Measurements from ENCODE around the gene COLGALT1.

DNA sequence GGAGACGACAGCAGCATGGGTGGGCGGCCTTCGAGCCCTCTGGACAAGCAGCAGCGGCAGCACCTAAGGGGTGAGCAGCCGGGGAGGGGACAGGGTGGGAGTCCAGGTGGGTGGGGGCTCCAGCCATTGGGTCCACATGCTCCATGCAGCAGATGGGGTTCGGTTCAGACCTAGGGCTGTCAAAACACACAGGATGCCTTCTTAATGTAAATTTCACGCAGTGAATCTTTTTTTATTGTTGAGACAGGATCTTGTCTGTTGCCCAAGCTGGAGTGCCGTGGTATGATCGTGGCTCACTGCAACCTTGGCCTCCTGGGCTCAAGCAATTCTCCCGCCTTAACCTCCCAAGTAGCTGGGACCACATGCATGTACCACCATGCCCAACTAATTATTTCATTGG lies 28.1 kb upstream of the COLGALT1 start:
- TF ChIP-seq MYC (IDR thresholded peaks at IDR 0.05; ENCODE audit: borderline replicate concordance, low read length) (no peak), JUN (IDR thresholded peaks at IDR 0.05) (no peak), POLR2A (IDR thresholded peaks at IDR 0.05; ENCODE audit: low read length) (no peak), EP300 (IDR thresholded peaks at IDR 0.05) (no peak), CEBPB (IDR thresholded peaks at IDR 0.05) (no peak), HDAC2 (IDR thresholded peaks at IDR 0.05) (no peak), ESRRA (IDR thresholded peaks at IDR 0.05; ENCODE audit: borderline replicate concordance, low read length) (no peak), ZFP36 (IDR thresholded peaks at IDR 0.05; ENCODE audit: borderline replicate concordance, partially characterized antibody) (no peak)
- TF ChIP-seq, protein P1, sequence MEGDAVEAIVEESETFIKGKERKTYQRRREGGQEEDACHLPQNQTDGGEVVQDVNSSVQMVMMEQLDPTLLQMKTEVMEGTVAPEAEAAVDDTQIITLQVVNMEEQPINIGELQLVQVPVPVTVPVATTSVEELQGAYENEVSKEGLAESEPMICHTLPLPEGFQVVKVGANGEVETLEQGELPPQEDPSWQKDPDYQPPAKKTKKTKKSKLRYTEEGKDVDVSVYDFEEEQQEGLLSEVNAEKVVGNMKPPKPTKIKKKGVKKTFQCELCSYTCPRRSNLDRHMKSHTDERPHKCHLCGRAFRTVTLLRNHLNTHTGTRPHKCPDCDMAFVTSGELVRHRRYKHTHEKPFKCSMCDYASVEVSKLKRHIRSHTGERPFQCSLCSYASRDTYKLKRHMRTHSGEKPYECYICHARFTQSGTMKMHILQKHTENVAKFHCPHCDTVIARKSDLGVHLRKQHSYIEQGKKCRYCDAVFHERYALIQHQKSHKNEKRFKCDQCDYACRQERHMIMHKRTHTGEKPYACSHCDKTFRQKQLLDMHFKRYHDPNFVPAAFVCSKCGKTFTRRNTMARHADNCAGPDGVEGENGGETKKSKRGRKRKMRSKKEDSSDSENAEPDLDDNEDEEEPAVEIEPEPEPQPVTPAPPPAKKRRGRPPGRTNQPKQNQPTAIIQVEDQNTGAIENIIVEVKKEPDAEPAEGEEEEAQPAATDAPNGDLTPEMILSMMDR (IDR thresholded peaks at IDR 0.05) = no peak
- TF ChIP-seq, protein P2, sequence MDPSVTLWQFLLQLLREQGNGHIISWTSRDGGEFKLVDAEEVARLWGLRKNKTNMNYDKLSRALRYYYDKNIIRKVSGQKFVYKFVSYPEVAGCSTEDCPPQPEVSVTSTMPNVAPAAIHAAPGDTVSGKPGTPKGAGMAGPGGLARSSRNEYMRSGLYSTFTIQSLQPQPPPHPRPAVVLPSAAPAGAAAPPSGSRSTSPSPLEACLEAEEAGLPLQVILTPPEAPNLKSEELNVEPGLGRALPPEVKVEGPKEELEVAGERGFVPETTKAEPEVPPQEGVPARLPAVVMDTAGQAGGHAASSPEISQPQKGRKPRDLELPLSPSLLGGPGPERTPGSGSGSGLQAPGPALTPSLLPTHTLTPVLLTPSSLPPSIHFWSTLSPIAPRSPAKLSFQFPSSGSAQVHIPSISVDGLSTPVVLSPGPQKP (IDR thresholded peaks at IDR 0.05; ENCODE audit: low read depth, low read length) = no peak
